RCC 7860 (cell line): ENCODE measurements around the gene KCNN3.

Experiments
- DNase-seq: peaks from one replicate; pipeline ENCODE4 v3.0.0-alpha.2; 2015; ENCODE audit warnings: low spot score
- FAIRE-seq: peaks from 2 replicates; lab custom pipeline; 2012; peaks lifted over from hg19 to GRCh38; lab: Jason Lieb, UNC

KCNN3 gene

GRCh38 chr1:154845174-154845573 is 24.9 kb downstream of the KCNN3 start:
- FAIRE-seq (no peak), DNase-seq (no peak)

GRCh38 chr1:154844297-154844681 is 25.8 kb downstream of the KCNN3 start:
- DNase-seq (no peak), FAIRE-seq (no peak)

- no peak for FAIRE-seq
- no peak for DNase-seq
Measured at GRCh38 chr1:154843636-154844296, 26.3 kb downstream of the KCNN3 start.

DNA sequence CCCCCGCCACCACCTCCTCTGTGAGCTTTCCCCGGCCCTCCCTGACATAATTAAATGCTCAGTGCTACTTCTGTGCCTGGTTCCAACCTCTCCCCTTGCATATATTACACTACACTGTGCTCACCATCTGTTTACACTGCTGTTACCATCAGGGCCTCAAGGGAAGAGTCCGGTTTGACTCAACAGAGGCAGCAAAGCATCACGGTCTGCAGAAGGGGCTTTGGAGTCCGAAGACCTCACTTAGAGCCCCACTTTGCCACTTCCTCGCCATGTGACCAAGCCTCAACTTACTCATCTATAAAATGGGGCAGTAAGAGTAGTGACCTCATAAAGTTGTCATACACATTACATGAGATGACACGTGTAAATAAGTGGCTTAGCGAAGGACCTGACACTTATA is 27.4 kb downstream of the KCNN3 start:
- FAIRE-seq (no peak), DNase-seq (no peak)

DNA sequence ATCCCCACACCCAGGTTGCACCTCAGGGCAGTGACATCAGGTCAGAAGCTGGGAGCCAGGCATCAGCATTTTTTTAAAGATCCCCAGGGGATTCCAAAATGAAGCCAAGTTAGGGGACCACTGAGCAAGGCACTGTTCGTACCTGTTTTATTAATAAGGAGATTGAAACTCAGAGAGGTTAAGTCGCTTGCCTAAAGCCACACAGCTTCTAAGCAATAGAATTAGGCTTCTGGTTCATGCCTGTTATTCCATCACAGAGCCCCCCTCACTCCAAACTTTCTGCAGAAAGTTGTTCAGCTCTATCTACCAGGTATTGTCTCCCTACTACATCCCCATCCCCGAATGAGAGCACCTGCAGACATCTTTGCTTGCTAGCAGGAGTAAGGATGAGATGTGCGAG is 28.7 kb downstream of the KCNN3 start:
- no peak for FAIRE-seq
- DNase-seq = no peak

- FAIRE-seq = no peak
- DNase-seq = no peak
Measured at GRCh38 chr1:154840269-154841176, 29.6 kb downstream of the KCNN3 start.

DNA sequence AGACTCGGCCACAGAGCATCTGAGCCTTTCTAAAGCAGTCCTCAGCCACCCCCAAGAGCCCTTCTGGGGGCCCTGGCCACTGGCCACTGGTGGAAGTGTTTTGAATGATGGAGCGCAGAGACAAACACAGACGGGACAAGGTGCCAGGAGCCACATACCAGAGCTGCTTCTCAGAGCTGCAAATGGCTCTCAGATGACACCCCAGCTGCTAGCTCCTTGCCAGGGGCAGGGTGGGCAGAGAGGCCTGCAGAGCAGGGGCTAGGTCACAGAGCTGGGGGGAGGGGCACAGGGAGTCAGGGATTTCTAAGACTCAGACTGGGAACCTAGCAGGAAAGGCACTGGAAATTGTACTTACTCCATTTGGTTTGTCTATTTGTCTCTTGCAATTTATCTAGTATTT is 30.4 kb downstream of the KCNN3 start:
- FAIRE-seq (no peak), DNase-seq (no peak)

DNA sequence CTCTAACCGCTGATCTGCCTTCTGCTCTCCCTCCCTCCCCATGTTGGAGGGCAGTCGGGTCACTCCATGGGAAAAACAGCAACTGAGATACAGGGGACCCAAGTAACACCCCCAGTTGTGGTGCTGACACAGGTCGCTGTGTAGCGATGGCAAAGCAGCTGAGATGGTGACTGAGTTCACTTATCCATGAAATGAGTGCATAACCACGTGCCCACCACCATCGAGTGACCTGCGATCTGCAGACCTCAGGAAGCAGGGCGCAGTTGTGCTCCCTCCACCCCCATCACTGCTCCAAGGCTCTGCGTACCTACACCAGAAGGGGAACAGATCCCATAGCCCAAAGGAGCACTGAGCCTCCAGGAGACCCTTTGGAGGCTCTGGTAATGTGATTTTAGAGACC is 31.1 kb downstream of the KCNN3 start:
- no peak for DNase-seq
- FAIRE-seq = no peak

GRCh38 chr1:154838461-154838860 is 31.6 kb downstream of the KCNN3 start:
- DNase-seq = no peak
- no peak for FAIRE-seq

DNA sequence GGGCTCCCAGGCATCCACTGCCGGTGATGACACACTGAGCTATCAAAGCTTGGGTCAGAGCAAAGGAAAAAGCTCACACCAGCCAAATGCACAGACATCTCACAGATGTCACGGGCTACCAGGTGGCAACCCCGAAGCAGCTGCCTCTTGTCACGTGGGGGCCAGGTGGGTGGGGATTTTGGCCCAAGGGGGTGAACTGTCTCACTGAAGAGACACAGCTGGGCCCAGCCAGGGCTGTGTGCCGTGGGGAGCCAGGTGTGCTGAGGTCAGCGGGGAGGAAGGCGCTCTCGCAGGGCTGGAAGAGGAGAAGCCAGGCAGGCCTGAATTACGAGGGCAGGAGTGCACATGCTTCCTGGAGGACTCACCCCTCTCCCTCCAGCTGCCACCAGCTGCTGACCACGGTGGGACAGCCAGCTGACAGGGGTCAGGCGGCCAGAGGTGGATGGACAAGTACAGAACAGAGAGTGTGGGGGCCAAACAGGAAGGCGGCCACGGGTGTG is 32.4 kb downstream of the KCNN3 start:
- DNase-seq = no peak

GRCh38 chr1:154837034-154837671 is 32.9 kb downstream of the KCNN3 start:
- FAIRE-seq (no peak), DNase-seq (no peak)

More for the DNA sequence above, 32.4 kb downstream of the KCNN3 start:
- FAIRE-seq = no peak

DNA sequence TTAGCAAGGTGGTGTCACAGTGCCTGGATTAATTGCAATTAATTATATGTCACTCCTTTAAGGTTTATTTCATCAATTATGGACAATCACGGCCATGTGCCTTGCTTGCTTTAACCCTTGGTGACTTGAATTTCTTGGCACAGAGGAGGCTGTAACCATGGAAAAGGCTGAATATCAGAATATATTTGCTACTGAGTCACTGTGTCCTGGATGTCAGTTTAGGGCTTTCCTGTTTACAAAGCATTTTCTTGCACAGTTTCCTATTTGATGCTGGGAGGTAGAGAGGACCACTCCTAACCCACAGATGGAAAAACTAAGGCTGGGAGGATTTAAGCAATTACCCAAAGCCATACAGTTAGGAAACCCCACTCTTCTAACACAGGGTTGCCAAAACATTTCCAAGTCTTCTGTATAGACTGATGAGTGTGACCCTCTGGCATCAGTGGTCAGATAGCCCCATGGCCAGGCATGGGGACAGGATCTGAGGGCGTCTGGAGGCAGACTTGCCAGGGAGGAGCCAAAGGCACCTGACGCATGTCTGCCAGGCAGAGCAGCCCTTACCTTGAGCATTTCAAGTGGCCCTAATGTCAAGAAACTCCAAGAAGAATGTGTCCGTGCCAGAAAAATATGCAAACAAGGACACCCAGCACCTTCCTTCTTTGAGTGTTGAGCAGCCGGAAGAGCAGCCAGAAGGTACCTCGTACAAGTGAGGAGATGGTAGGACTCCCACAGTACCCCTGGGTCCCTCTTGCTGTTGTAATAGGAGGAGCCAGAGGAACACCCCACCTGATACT is 34.4 kb downstream of the KCNN3 start:
- no peak for FAIRE-seq
- no peak for DNase-seq

GRCh38 chr1:154833841-154834240 is 36.2 kb downstream of the KCNN3 start:
- no peak for DNase-seq

DNA sequence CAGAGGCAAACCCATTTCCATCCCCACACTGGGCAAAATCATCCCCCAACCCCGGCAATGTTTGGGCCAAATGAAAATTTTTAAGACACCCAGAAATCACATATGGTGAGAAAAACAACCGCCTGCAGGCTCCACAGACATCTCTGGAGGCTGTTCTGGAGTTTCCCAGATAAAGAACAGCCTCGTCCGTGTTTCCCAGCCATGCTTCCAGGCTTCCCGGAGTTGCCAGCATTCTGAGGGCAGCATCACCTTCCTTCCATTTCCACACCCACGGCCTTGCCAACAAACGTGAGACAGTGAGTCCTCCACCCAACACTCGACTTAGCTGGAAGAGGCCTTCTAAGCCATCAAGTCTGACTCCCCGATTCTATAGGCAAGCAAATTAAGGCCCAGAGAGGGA is 36.9 kb downstream of the KCNN3 start:
- DNase-seq = no peak
- FAIRE-seq = no peak

More at GRCh38 chr1:154833841-154834240, 36.2 kb downstream of the KCNN3 start:
- FAIRE-seq = no peak

- FAIRE-seq (no peak), DNase-seq (no peak)
Measured at GRCh38 chr1:154832384-154832783, 37.7 kb downstream of the KCNN3 start.

DNA sequence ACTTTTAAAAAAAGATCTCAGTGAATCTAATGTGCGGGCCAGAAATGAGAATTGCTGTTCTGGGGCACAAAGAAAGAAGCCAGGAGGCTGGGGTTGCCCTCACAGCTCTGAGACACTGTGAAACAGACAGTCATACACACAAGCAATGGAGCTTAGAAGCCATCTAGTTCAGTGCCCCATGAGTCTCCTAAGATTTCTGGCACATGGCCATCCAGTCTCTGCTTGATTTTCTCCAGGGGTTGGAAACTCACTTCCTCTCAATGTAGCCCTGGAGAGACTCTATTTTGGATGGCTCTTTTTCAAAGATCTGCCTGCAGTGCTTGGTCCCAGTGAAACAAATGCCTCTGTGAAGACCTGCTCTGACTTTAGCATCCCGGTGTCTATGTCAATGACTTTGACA is 38.6 kb downstream of the KCNN3 start:
- DNase-seq (no peak), FAIRE-seq (no peak)

GRCh38 chr1:154829062-154829461 is 41.0 kb downstream of the KCNN3 start:
- DNase-seq = no peak
- FAIRE-seq = no peak

DNA sequence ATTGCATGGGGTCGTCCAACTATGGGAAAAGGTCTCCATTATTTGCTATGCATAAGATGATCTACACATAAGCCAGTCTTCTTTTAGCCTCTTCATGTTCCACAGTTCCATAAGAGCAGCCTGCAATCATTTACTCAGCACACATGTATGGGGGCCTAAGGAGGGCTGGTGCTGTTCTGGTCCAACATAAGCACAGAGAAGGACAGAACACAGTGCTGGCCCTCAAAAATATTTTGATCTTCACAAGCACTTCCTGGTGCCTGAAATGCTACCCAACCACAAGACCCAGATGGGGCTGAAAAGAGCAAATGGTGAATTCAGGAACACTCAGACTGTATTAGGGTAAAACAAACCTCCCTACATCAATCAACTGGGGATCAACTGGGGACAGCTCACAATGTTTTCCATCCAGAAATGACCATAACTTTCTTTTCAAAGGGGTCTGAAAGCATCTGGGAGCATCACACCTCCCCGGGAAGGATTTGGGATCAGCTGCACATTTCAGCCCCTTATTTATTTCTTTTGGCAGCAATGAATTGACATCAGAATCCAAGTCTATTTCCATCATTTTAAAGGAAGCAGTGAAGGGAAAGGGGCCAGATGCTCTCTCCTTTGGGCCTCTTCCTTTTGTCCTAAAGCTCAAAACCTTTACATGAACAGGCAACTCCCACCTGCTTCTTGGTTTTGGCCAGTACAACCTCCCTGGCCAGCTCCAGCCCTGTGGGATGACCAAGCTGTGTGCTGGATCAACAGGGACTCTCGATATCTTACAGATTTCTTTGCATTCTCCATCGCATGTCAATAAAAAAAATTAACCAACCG is 45.7 kb downstream of the KCNN3 start:
- FAIRE-seq = no peak
- DNase-seq = no peak

GRCh38 chr1:154822717-154823116 is 47.4 kb downstream of the KCNN3 start:
- no peak for DNase-seq
- no peak for FAIRE-seq

GRCh38 chr1:154822233-154822632 is 47.8 kb downstream of the KCNN3 start:
- no peak for FAIRE-seq
- no peak for DNase-seq
